SH-SY5Y (cell line): ENCODE results near the gene CYREN.

Source experiments
- GATA2 ChIP-seq: IDR thresholded peaks from 2 replicates; pipeline ENCODE4 v1.6.1; 2011; ENCODE audit warnings: mild to moderate bottlenecking, low read depth, low read length
- GATA3 ChIP-seq: IDR thresholded peaks from 2 replicates; pipeline ENCODE4 v1.6.1; 2011; ENCODE audit warnings: low read depth, mild to moderate bottlenecking, low read length, moderate library complexity

GRCh38 chr7:135189221-135189662, 18.7 kb upstream of the CYREN start:
- TF ChIP-seq GATA2 (no peak), GATA3 (no peak)
